ENCODE measurements around the gene SIX2.
A peak's percentile ranks its signal among the peaks of the same experiment; 100 is the strongest.

Gene SIX2

DNA sequence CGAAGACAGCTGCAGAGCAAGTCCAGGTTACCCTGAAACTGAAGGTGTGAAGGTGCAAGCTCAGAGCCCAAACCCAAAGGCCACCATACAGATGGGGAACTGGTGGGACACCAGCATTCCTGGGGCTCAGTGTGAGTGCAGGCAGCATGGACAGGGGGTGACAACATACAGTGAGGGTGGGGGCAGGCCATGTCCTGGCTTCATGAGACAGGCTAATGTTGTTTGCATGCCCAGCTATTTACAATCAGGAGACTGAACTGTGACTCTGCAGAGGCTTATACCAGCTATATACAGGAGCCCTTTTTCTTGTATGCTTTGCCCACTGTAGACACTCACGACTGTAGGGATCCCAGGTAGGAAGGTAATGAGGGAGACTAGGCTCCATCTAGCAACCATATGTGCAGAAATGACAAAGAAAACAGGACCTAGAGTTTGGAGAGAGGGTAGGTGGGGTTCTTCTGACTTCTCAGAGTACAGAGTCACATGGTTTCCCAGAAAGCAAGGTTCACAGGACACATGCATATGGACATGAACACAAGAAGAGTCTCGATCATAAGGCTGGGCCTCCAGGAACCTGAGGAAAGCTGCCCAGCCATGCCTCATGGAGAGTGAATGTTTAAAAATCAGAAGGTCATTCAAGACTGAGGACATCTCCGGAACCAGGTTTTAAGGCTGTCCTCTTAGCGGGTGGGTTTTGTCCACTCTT is 41.4 kb downstream of the SIX2 start:
- no peak for DNase-seq (ENCODE audit: low read depth in 2 of 3, low spot score in 1 of 3)

DNA sequence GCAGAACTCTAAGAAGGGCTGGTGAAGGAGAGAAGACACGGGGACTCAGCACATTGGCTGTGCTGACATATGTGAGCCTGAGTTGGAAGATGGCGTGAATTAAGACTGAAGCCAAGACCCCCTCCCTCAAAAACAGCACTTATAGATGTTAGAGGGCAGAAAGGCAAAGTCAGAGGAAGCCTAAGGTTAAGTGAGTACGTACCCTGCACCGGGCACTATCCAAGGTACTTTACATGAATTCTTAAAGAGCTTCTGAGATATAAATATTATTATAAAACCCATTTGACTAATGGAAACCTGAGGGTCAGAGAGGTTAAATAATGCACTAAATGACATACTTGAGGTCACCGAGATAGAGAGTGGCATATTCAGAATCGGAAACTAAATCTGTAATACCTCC is 42.2 kb downstream of the SIX2 start:
- no peak for DNase-seq (ENCODE audit: low read depth in 2 of 3, low spot score in 1 of 3)

DNA sequence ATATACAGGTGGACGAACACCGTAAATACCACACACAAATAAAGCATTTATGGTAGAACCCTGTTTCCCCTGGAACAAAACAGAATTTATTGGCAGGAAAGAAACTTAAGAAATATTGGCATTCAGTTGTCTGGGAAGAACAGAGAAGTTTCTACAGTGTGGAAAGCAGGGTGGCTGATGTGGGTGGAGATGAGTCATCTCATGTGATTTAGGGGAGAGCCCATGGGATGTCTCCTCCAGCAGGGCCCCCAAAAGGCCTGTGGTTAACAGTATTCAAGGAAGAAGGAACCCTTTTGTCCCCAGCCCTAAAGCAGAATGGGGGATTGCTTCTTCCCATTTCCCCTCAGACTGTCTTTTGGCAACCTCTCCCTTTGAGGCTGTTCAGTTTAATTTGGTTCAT is 43.6 kb downstream of the SIX2 start:
- DNase-seq (ENCODE audit: low read depth in 2 of 3, low spot score in 1 of 3) = no peak

DNA sequence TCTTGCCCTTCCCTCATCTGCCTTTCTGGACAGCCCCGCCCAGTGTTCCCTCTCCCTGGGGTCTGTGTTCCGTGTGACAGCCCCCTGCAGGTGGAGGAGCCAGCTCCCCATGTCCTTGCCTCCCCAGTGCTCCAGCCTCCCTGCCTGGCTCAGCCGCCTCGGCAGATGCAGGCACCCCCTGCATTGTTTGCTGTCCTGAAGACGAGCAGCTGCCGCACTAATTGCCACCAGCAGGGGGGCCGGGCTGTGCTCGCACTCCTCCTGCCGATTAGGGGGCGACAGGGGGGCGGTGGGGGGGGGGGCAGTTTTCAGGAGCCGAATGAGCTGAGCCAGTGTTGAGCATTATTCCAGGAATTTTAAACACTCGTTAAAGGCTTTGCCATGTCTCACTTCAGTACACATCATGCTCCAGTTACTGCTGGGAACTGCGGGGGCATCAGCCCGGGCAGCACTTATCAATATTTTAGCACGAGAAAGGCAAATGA is 44.5 kb downstream of the SIX2 start:
- DNase-seq (ENCODE audit: low read depth in 2 of 3, low spot score in 1 of 3) = no peak

DNA sequence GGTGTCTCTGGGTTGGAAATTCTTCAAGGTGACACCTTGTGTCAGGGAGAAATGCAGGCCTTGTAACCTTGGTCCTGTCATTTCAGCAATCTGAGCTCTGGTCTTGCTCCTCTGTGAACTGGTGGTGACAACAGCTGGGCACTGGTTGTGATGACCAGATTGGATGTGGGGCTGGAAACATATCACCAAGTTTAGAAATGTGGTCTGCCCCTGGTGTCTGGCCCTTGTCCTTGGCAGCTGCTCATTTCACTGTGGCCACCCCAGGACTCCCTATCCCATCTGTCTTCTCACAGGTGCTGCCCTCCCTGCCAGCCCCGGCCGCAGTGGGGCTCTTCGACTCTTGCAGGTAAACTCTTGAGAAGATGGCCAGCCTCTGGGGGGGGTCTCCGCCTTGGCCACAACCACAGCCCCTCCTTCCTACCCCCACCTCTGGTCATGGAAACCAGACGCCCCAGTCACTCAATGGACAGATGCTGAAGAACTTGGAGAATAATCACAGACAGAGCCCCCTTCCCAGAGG is 47.0 kb downstream of the SIX2 start:
- no peak for DNase-seq (ENCODE audit: low read depth in 2 of 3, low spot score in 1 of 3)

DNA sequence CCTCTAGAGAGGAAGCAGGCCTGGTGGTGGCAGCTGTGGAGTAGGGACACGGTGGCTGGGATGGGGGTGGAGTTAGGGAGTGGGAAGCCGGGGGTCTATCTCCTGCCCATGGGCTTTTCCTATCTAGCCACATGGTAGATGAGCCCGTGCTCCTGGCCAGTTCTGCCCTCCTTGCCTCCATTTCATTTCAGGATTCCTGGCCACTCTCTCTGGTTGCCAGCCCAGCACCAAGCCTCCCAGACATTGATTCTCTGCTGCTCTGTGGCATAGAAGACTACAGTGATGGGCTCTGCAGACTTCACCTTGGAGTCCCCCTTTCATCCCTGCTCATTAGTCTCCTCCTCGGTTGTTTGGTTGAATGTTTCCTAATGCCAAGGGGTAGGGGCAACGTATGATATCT is 48.4 kb downstream of the SIX2 start:
- no peak for DNase-seq (ENCODE audit: low read depth in 2 of 3, low spot score in 1 of 3)

DNA sequence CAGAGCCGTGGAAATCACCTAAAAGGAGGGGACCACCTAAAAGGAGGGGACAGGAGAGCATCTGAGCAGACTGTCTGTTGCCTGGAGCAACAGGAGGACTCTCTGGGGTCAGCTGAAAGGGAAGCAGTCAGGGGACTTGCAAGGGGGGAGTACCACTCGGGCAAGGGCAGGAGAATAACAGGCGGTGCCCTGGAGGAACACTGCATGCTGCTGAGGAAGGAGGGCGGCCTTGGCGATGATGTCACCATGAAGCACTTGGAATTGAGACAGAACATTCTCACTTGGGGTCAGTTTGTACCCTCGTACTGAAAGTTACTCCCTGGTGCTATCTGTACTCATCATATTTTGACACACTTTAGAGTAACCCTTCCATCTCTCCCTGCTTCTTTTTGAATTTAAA is 49.4 kb downstream of the SIX2 start:
- DNase-seq (ENCODE audit: low read depth in 2 of 3, low spot score in 1 of 3) = no peak

DNA sequence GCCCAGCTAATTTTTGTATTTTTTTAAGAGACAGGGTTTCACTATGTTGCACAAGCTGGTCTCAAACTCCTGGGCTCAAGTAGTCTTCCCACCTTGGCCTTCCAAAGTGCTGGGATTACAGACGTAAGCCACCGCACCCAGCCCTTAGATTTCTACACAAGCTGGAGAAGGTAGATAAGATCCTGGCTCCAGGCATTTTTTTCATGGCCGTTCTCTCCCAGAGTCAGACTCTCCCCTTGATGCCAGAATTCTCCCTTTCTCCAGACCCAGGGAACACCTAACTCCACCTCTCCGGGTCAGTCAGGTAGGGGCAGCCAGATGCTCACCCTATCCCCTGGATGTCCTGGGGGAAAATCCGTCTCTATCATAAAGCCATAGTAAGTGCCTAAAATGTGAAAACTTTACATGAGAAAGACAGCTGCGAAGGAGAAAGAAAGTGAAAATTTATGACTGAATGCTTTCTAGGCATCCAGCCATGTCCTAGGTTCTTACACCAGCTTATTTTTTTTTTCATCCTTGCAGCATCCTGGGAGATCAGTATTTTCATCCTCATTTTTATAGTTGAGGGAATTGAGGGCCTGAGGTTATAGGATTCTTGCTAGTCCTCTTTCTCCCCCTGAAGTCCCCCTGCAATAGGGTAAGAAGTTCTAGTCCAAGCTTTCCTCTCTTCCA is 51.5 kb downstream of the SIX2 start:
- DNase-seq (ENCODE audit: low read depth in 2 of 3, low spot score in 1 of 3) = no peak

DNA sequence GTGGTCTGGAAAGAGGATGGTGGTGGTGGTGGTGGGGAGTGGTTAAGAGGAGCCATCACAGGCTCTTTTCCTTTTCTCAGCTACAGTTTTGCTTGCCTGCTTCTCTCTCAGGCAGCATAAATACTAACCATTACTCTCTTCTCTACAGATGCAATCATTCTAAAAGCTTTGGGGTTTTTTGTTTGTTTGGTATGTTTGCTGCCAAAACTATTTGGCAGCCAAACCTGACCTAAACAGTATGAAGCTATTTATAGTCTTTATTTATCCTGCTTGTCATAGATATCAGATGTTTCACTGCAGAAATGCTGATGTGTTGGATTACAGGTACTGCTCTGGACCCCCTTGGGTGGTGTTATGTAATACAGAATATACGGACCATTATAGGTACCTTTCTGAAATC is 52.4 kb downstream of the SIX2 start:
- no peak for DNase-seq (ENCODE audit: low read depth in 2 of 3, low spot score in 1 of 3)

DNA sequence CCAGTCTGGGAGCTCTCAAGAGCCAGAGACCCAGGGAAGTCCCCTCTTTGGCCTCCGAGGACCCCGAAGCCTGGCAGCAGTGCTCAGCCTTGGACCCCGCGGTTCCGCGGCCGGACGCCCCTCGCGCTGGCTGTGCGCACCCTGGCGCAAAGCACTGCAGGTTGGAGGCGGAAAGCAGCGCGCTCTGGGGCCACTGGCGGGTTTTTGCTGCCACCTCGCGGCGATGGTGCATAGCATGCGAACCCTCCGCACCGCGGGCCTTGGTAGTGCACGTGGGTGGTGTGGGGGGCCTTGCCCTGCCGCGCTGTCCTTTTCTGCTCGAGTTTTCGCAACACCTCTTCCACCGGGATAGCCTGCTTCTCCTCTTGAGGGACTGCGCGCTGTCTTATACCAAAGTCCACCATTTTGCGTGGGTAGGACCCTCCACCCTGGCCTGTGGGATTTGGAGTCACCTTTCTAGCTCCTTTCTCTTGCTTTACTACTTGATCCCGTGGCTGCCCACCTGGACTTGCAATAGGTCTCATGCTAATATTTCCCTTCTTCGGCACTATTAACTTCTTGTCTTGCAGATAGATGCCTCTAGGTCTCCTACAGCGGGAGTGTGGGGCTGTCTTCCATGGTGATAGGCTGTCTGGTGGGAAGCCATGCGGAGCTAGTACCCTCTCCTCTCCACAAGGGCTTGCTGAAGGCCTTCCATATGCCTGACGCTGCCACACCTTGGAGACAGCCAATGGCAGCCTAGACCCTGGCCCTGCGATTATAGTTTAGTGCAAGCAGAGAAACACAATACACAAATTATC is 53.5 kb downstream of the SIX2 start:
- DNase-seq (ENCODE audit: low read depth in 2 of 3, low spot score in 1 of 3) = peak; percentile 50 to 76 (median 74)

Data from stimulated activated CD4-positive, alpha-beta T cell treated with anti-CD3 and anti-CD28 coated beads, Interleukin-12 subunit alpha, Interleukin-12 subunit beta, amount 100 ng/mL, for 48 hours (primary cell).